ENCODE measurements around the gene CDAN1.

GRCh38 chr15:42724276-42724675, 12.7 kb downstream of the CDAN1 start:
- TF ChIP-seq, protein P1, sequence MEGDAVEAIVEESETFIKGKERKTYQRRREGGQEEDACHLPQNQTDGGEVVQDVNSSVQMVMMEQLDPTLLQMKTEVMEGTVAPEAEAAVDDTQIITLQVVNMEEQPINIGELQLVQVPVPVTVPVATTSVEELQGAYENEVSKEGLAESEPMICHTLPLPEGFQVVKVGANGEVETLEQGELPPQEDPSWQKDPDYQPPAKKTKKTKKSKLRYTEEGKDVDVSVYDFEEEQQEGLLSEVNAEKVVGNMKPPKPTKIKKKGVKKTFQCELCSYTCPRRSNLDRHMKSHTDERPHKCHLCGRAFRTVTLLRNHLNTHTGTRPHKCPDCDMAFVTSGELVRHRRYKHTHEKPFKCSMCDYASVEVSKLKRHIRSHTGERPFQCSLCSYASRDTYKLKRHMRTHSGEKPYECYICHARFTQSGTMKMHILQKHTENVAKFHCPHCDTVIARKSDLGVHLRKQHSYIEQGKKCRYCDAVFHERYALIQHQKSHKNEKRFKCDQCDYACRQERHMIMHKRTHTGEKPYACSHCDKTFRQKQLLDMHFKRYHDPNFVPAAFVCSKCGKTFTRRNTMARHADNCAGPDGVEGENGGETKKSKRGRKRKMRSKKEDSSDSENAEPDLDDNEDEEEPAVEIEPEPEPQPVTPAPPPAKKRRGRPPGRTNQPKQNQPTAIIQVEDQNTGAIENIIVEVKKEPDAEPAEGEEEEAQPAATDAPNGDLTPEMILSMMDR (IDR thresholded peaks at IDR 0.05), result no peak
- no peak for TF ChIP-seq POLR2A (IDR thresholded peaks at IDR 0.05)
